LNCaP clone FGC (cell line): Measurements from ENCODE around the gene FAM181A.

Source experiments
- DNase-seq: peaks from one replicate; pipeline ENCODE4 v3.0.0-alpha.2; 2011; ENCODE audit warnings: low read depth
- H3K4me3 ChIP-seq: 2 replicates; pipeline ENCODE4 v1.5.1; 2011; ENCODE audit warnings: mild to moderate bottlenecking, low read depth, low read length, control low read depth
- CTCF ChIP-seq: IDR thresholded peaks from 2 replicates; pipeline ENCODE4 v1.5.1; 2012; ENCODE audit warnings: mild to moderate bottlenecking; ENCODE audit not compliant: control insufficient read depth, insufficient read depth; ENCODE audit errors: extremely low read depth

FAM181A gene

GRCh38 chr14:93923626-93924025 is 3.5 kb upstream of the FAM181A start:
- no peak for DNase-seq
- H3K4me3 ChIP-seq: no peak overlapping the region
- no peak for TF ChIP-seq CTCF

GRCh38 chr14:93924592-93925355 is 2.4 kb upstream of the FAM181A start:
- no peak for TF ChIP-seq CTCF
- H3K4me3 ChIP-seq: no peak overlapping the region
- no peak for DNase-seq

- no peak overlapping the region for H3K4me3 ChIP-seq
- no peak for TF ChIP-seq CTCF
Measured at GRCh38 chr14:93925374-93925895, 1.7 kb upstream of the FAM181A start.

GRCh38 chr14:93926245-93926872 is 785 bp upstream of the FAM181A start:
- no peak for DNase-seq
- no peak for TF ChIP-seq CTCF
- H3K4me3 ChIP-seq: no peak overlapping the region

More at GRCh38 chr14:93925374-93925895, 1.7 kb upstream of the FAM181A start:
- no peak for DNase-seq

- no peak for TF ChIP-seq CTCF
Measured at GRCh38 chr14:93927800-93928145, 629 bp downstream of the FAM181A start.

GRCh38 chr14:93928184-93929047 is 1.3 kb downstream of the FAM181A start:
- TF ChIP-seq CTCF: no peak
- H3K4me3 ChIP-seq: no peak overlapping the region
- DNase-seq: no peak

More at GRCh38 chr14:93927800-93928145, 629 bp downstream of the FAM181A start:
- H3K4me3 ChIP-seq: no peak overlapping the region
- no peak for DNase-seq
